PC-9 (cell line): ENCODE measurements around the gene TTC23.

ENCODE experiments used
- CTCF ChIP-seq: fragments of 200-600 bp; sonication (generic); conservative IDR thresholded peaks from 2 replicates; pipeline ENCODE4 v1.6.1; 2017; ENCODE audit warnings: mixed run types, antibody characterized with exemption, mild to moderate bottlenecking, moderate library complexity
- EZH2 ChIP-seq: fragments of 200-600 bp; sonication (generic); IDR thresholded peaks from 2 replicates; pipeline ENCODE4 v1.8.0; 2017; ENCODE audit warnings: antibody characterized with exemption, low read depth

DNA sequence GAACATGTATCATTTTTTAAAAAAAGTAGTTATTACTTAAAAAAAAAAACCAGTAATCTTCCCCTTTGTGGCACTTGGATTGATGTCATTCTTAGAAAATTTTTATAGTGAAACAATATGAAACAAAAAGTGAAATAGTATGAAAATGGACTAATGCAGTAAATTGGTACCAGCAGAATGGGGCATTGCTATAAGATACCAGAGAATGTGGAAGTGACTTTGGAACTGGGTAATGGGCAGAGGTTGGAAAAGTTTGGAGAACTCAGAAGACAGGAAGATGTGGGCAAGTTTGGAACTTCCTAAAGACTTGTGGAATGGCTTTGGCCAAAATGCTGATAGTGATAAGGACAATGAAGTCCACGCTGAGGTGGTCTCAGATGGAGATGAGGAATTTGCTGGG, 66.6 kb downstream of the TTC23 start:
- TF ChIP-seq CTCF (no peak), EZH2 (no peak)
